ENCODE results near the gene DNM2.
"Not testable (repeated sequence)": the region's sequence is repeated elsewhere in the genome, so short reads cannot be mapped to it uniquely, and the experiment has no call there.

The DNM2 gene

DNA sequence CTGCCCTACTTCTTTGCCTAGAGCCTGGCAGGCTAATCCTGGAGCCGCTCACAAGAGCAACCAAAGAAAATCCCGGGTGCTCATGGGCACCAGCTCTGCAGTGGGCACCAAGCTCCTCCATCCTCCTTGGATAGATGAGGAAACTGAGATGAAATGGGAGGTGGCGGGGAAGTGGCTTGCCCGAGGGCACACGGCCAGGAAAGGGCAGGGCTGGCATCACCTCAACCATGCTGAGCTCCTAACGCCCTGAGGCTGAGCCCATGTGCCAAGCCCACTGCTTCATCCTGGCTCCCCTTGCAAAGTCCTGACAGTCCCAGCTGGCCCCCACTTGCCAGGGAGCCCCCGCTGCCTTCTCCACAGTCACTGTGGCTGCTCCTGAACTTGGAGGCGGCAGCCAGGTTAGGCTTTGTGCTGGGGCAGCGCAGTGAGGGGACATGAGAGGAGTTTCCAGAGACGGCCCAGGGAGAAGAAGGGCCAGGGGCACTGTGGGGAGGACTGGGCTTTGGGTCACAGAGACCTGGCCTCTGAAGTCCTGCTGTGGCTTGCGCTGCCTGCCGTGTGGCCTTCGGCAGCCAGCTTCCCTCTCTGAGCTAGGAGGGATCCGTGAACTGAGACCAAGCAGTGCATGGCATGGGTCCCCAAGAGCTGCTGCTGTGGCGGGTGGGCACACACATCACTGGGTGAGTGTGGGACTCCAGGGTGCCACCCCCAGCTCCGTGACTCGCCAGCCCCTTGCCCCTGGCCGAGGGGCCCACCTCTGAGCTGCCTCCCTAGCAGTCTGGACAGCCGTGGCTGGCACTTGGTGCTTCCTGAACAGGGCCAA lies 100.6 kb downstream of the DNM2 start:
- no peak for DNase-seq

DNA sequence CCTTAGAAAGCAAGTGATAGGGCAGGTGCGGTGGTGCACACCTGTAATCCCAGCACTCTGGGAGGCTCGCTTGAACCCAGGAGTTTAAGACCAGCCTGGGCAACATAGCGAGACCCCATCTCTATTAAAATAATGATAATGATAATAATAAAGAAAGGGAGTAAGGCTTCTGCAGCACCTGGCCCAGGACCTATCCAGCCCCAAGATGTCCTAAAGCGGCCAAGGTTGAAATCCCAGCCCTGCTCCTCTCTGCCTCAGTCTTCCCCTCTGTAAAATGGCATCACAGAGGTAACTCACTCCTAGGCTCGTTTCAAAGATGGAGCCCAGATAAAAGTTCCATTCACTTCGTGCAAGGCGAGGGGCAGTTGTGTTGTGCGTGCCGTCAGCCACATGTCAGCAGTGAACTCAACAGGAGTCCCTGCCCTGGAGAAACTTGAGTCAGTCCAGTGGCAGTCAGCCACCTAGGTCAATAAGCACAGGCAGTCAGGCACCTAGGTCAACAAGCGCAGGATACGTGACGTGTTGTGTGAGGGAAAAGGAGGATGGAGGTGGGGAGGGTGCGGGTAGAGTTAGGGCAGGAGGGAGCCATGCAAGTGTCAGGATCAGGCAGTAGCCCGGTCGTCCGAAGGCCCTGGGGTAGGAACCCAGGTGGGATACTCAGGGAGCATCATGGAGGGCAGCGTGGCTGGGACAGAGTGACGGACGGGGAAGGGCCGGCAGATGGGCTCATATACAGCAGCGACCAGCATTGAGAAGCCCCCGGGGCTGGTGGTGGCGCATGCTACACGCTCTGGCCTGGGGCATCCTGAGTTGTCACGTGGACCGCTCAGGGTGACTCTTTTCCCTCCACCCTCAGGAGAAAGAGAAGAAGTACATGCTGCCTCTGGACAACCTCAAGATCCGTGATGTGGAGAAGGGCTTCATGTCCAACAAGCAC lies 101.5 kb downstream of the DNM2 start:
- no peak for DNase-seq

DNA sequence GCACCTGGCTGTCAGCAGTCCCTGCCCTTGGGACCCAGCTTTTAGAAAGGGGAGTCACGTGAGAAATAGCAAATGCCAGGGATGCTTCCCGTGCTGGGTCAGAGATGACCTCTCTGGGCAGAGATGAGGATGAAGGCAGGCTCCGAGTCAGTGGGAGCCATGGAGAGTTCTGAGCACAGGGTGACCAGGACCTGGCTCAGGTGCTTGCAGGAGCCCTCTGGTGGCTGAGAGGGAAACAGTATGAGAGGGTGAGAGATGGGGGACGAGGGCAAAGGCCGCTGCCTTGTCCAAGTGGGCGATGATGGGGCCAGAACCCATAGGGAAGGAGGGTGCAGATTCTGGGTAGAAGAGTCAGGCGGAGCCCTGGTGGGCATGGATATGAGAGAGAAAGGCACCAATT lies 102.3 kb downstream of the DNM2 start:
- no peak for DNase-seq

DNA sequence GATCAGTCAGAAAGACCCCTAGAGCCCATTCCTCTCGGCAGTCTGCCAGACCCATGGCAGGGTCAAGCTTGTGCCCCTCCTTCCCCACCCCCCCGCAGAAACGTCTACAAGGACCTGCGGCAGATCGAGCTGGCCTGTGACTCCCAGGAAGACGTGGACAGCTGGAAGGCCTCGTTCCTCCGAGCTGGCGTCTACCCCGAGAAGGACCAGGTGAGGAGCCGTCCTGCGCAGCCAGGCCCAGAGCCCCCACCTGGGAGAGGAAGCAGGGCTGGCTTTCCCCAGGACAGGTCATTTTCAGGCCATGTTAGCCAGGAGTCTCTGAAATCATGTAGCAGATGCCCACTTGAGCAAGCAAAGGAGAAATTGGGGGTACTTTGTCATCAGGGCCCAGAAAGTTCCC lies 105.8 kb downstream of the DNM2 start:
- DNase-seq, result no peak

DNA sequence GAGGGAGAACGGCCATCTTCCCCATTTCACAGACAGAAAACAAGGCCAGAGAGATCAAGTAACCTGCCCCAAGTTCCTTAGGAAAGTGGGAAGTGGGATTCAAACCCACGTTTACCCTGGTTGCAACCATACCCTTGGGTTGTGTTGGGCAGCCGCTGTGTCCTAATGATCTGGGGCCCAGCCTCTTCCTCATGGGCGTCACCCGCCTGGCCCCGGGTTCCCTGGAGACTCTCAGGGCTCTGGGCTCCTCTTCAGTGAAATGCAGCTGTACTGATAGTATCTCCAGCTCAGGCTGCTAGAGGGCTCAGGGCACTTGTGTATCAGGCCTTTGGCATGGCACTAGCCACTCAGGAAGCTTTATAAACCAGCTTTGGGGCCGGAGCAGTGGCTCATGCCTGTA lies 108.4 kb downstream of the DNM2 start:
- DNase-seq, result no peak

DNA sequence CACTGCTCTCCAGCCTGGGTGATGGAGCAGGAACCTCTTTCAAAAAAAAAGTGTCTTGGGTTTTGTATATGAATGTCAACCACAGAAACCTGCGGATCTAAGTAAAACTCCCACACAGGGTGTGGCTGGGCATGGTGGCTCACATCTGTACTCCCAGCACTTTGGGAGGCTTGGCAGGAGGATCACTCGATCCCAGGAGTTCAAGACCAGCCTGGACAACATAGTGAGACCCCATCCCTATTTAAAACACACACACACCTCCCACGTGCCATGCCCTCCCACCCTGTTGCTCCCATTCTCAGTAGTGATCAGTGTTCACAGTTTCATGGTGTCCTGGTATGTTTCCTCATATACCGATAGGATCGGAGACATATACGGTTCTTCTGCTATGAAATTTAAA lies 109.0 kb downstream of the DNM2 start:
- no peak for DNase-seq

DNA sequence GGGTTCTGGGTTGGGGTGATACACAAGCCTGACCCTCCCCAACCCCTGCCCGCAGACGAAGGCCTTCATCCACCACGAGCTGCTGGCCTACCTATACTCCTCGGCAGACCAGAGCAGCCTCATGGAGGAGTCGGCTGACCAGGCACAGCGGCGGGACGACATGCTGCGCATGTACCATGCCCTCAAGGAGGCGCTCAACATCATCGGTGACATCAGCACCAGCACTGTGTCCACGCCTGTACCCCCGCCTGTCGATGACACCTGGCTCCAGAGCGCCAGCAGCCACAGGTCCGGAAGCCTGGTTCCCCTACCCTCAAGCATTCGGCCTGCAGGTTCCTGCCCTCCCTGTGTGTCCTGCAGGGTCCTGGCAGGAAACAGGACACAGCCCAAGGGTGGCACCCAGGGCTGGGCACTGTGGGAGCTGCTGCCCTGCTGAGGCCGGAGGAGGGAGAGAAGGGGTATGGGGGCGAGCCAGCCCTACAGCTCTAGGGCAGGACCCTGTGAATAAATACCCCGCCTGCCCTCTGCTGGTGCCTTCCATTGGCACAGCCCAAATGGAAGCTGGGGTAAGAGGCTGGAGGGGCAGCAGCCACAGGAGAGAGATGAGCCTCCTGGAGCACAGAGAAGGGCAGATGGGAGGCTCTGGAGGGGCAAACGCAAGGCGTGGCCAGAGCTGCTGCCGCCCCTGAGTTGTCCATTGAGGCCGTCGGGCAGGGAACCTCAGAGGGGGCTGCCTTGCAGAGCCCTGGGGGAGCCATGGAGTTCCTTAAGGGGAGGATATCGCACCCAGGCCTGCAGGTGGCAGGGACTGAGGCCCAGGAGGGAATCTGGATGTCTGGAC lies 111.3 kb downstream of the DNM2 start:
- DNase-seq, result peak; percentile 61

DNA sequence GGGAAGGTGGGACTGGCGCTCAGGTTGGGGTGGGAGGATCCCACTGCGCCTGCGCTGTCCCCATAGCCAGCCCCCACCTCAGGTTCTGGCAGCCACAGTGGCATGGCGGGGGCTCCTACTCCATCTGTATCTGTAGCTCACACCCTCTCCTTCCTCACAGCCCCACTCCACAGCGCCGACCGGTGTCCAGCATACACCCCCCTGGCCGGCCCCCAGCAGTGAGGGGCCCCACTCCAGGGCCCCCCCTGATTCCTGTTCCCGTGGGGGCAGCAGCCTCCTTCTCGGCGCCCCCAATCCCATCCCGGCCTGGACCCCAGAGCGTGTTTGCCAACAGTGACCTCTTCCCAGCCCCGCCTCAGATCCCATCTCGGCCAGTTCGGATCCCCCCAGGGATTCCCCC lies 112.1 kb downstream of the DNM2 start:
- DNase-seq, result peak; percentile 47

DNA sequence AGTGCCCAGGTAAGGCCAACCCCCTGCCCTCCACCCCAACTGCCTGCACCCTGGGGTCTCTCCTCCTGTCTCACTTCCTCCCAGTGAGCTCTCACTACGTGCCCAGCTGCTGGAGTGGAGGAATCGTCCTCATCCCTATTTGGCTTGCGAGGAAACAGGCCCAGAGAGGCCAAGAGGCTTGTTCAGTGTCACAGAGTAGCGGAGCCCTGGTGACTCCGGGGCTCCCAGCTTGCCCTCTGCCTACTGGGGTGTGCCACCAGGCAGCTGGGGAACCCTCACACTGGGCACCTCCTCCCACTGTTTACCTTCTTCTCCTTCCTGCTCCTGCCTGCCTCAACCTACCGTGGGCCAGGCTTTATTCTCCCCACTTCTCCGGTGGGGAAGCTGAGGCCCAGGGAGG lies 112.5 kb downstream of the DNM2 start:
- DNase-seq, result no peak

DNA sequence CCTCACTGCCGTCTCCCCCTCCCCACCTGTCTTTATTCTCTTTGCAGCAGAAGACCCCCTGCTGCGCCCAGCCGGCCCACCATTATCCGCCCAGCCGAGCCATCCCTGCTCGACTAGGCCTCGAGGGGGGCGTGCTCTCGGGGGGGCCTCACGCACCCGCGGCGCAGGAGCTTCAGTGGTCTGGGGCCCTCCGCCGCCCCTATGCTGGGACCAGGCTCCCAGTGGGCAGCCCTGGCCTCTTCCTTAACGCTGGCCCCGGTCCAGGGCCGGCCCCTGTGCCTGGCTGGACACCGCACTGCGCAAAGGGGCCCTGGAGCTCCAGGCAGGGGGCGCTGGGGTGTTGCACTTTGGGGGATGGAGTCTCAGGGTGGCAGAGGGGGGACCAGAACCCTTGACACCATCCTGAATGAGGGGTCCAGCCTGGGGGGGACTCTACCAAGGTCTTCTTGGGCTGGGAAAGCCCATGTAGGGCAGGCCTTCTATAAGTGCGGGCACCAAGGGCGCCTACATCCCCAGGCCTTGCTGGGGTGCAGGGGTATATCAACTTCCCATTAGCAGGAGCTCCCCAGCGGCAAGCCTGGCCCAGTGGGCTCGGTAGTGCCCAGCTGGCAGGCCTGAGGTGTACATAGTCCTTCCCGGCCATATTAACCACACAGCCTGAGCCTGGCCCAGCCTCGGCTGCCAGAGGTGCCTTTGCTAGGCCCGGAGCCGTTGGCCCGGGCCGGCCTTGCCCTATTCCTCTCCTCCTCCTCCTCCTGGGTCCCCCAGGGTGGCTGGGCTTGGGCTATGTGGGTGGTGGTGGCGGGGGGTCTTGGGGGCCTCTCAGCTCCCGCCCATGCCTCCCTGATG lies 113.3 kb downstream of the DNM2 start:
- DNase-seq, result no peak

DNA sequence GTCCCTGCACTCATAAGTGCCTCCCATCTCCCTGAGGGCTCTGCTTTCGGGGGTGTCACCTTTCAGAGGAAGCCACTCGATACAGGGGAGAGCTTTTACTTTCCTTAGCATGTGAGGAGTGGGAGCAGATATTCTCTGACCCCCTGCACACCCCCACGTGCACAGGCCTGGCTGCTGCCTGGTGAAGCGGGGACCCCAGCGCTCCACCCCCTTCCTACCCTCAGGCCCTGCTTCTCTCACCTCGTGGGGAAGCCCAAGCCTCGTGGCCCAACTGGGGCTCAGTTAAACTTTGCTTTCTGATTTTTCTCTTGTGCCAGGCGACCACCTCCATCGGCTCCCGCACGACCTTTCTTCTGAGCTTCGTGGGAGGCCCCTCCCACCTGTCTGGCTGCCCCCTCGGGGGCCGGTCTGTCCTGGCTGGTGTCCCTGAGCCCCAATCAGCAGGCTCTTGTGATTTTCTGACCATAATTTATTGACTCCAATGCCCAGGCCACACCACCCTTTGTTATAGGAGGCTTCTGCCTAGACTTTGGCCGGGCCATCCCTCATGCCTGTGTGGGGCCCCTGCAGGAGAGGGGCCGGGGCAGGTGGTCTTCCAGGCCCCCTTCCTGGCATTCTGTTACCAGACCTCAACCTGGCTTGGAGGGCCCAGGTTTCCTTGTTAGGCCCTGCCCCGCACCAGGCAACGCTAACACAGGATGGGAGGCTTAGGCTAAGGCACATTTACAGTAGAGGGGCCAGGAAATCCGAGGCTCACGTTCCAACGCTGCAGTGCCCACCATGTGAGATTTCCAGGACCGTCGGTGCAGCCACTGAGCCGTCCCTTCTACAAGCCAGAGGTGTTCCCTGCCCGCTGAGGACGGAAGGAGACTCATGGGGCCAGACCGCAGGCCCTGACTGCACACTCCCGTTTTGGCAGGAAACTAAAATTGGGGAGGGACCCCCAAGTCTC lies 114.4 kb downstream of the DNM2 start:
- no peak for DNase-seq

DNA sequence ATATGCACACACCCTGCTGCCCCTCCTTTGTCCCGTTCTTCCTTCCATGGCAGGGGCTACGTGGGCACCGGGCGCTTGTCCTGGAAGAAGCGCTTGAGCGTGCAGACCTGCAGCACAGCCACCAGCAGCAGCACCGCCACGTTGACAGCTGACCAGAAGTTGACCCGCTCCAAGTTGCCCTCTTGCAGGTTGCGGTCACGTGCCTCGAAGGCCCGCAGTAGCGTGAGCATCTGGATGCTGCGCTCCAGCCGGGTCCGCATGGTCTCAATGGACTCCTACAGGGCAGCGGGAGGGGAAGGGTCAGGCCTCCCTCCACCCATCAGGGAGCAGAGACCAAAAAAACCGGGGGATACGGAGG lies 115.0 kb downstream of the DNM2 start:
- peak; percentile 50 for DNase-seq

DNA sequence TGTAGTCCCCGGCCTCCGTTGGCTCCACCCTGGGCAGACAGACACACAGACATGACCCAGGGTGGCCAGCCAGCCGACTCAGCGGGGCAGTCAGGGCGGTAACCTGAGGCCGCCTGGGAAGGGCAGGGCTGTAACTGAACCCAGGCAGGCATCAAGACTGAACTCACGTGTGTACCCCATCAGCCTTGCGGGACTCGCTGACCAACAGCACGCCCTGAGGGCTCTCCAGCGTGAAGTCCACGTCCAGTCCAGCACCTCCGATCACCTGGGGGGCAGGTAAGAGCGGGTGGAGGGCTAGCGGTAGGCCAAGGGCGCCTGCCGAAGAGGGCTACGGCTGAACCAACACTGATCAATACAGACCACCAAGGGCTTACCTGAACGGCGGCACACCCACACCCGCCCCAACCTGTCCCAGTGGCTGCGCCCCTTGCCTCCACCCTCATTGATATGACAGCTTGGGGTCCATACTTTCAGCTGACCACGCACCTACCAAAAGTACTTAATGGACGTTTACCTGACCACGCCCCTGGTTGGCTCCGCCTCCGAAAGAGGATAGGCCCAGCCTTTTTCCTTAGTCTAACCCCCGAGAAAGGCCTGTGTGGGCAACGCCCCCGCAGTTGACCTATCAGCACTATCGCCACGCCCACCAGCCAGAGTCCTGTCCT lies 117.3 kb downstream of the DNM2 start:
- no peak for DNase-seq

DNA sequence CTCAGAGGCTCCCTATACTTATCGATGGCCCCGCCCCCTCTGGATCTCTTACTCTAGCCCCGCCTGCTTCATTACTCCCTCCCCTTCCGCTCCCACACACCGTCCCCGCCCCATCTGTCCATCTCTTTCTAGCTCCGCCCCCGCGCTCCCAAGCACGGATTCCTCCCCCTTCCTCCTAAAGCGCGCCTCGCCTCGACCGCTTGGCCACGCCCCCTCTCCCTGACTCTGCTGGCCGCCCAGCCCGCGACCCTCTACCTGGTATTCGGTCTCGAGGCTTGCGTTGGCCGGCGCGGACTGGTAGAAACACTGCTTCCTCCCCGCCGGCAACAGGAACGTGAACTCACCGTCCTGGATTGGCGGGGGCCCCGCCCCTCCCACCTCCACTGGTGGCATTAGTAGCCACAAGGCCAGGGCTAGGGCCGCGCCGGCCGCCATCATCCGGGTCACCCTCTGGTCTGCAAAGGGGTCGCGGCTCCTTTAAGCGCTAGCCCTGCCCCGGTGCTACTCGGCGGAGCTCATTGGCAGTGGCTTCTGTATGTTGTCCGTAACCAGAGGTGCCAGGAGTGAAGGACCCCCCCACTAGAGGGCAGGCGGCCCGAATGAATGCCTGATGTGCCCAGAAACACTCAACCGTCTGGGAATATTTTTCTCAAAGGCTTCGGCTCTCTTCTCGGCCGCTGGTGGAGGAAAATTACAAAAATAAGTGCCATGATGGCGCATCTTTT lies 118.0 kb downstream of the DNM2 start, which contains the start of gene TMED1:
Gene TMED1 (minus strand): TSS at position 459 of the 725 bp plus-strand sequence. CDS start 21 bp downstream, at position 438.
- peak; percentile 100 for DNase-seq

DNA sequence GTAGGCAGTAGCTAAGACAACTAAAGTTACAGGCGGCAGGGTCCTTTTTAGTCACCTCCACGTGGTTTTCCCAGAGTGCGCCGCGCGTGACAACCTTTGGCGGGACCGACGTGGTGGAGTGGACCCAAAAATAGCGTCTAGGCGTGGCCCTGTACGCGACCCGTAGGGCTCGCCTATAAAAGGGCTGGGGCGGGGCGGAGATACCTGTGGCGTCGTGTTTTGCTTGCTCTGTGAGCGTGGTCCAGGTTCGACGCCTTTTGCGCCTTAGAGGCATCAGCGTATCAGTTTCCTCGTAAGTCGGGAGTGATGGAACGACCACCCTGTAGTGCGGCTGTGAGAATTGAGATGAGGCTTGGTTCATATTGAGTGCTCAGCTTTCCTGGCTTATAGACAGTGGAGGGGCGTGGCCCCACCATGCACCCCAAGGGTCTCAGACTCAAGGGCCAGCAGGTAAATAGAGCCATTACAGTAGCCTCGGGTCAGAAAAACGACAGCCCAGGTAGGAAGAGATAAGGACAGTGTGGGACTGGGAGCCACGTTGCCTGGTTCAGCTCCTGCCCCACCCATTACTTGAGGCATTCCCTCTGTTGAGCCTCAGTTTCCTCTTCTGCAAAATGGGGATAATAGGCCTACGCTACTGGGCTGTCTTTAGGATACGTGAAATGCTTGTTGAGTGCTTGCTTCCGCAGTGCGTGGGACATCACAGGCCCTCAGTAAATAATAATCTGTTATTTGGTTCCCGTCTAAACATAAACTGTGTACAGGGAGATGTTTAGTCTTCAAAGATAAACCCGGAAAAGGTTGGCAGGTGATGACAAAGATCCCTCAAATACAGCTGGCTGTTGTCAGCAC lies 118.8 kb downstream of the DNM2 start:
- no peak for DNase-seq

DNA sequence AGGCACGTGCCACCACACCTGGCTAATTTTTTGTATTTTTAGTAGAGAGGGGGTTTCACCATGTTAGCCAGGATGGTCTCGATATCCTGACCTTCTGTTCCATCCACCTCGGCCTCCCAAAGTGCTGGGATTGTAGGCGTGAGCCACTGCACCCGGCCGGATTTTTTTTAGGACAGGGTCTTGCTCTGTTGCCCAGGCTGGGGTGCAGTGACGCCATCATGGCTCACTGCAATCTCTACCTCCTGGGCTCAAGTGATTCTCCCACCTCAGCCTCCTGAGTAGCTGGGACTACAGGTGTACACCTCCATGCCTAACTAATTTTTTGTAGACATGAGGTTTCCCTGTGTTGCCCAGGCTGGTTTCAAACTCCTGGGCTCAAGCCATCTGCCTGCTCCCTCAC lies 119.8 kb downstream of the DNM2 start:
- not testable (repeated sequence) for DNase-seq

DNA sequence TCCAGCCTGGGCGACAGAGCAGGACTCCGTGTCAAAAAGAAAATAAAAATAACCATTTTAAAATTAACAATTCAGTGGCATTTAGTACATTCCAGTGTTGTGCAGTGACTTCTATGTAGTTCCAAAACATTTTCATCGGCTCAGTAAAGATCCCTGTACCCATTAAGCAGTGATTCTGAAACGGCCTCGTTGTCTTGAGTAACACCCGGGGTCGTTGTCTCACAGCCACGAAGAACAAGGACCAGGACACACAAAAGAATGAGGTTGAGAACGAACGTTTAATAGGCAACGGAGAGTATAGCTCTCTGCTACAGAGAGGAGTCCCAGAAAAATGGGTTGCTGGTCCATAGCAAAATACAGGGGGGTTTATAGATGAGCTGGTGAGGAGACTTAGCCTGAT lies 120.5 kb downstream of the DNM2 start:
- no peak for DNase-seq

Measured in islet precursor cell (in vitro differentiated cells).